HEK293 (cell line): ENCODE measurements around the gene INPP4B.

ENCODE experiments used
- CTCF ChIA-PET: fragments of 350-600 bp; formaldehyde crosslinking; extraction: SDS; loops from one replicate; lab custom pipeline; 2021; ENCODE audit warnings: antibody characterized with exemption; lab: Yijun Ruan, JAX
- POLR2A ChIA-PET: fragments of 300-600 bp; formaldehyde crosslinking; extraction: SDS; loops from one replicate; lab custom pipeline; 2020; ENCODE audit warnings: antibody characterized with exemption, inconsistent platforms; lab: Yijun Ruan, JAX
- H3K27ac ChIP-seq: fragments of 200-500 bp; sonication (Bioruptor generic); 2 replicates; pipeline ENCODE4 v1.5.1; 2014; ENCODE audit warnings: low read depth, low read length, control low read depth, inconsistent platforms; ENCODE audit errors: extremely low read depth
- H3K36me3 ChIP-seq, 2 experiments: fragments of 200-500 bp in 1 of 2; sonication (Bioruptor generic) in 1 of 2; 1 replicate in 1 of 2; 2 replicates in 1 of 2; pipeline ENCODE4 v1.5.1; 2014 to 2017; ENCODE audit warnings: inconsistent platforms in 2 of 2, low read length in 2 of 2; ENCODE audit not compliant: control insufficient read depth in 2 of 2, insufficient read depth in 1 of 2
- H3K4me1 ChIP-seq: fragments of 200-500 bp; sonication (Bioruptor generic); 2 replicates; pipeline ENCODE4 v1.5.1; 2014; ENCODE audit warnings: mild to moderate bottlenecking, low read length, inconsistent platforms; ENCODE audit not compliant: control insufficient read depth, insufficient read depth
- H3K4me3 ChIP-seq: 2 replicates; pipeline ENCODE4 v1.5.1; 2011; ENCODE audit warnings: low read depth, mild to moderate bottlenecking, control low read depth, low read length, moderate library complexity
- H3K9me3 ChIP-seq: fragments of 200-500 bp; sonication (Bioruptor generic); 2 replicates; pipeline ENCODE4 v1.5.1; 2014; ENCODE audit warnings: low read depth, low read length, inconsistent platforms; ENCODE audit not compliant: control insufficient read depth, insufficient read depth
- HOXA7 ChIP-seq: sonication (generic); formaldehyde crosslinking; IDR thresholded peaks from 2 replicates; pipeline ENCODE4 v1.8.1; 2022; ENCODE audit warnings: missing genetic modification reagents, borderline replicate concordance
- REPIN1 ChIP-seq: fragments of 450-650 bp; formaldehyde crosslinking; IDR thresholded peaks from 2 replicates; pipeline ENCODE4 v1.5.1; 2017; ENCODE audit warnings: missing biosample characterization, missing genetic modification characterization, low read depth
- YY1 ChIP-seq: fragments of 450-650 bp; formaldehyde crosslinking; IDR thresholded peaks from 2 replicates; pipeline ENCODE4 v1.5.1; 2018; ENCODE audit warnings: missing biosample characterization, missing genetic modification characterization
- ZFP3 ChIP-seq: fragments of 450-650 bp; formaldehyde crosslinking; IDR thresholded peaks from 2 replicates; pipeline ENCODE4 v1.5.1; 2016; ENCODE audit warnings: low read depth, missing biosample characterization, missing genetic modification characterization
- ZNF221 ChIP-seq: fragments of 450-650 bp; formaldehyde crosslinking; IDR thresholded peaks from 2 replicates; pipeline ENCODE4 v1.5.1; 2017; ENCODE audit warnings: missing biosample characterization, missing genetic modification characterization, borderline replicate concordance
- ZNF266 ChIP-seq: fragments of 450-650 bp; formaldehyde crosslinking; IDR thresholded peaks from 2 replicates; pipeline ENCODE4 v1.5.1; 2016; ENCODE audit warnings: missing biosample characterization, missing genetic modification characterization, low read depth
- ZNF350 ChIP-seq: fragments of 450-650 bp; formaldehyde crosslinking; IDR thresholded peaks from 2 replicates; pipeline ENCODE4 v1.5.0; 2017; ENCODE audit warnings: missing biosample characterization, mild to moderate bottlenecking, missing genetic modification characterization
- ZNF433 ChIP-seq: fragments of 450-650 bp; formaldehyde crosslinking; IDR thresholded peaks from 2 replicates; pipeline ENCODE4 v1.5.1; 2016; ENCODE audit warnings: missing biosample characterization, missing genetic modification characterization, low read depth
- ZNF621 ChIP-seq: fragments of 450-650 bp; formaldehyde crosslinking; IDR thresholded peaks from 2 replicates; pipeline ENCODE4 v1.5.1; 2017; ENCODE audit warnings: missing biosample characterization, missing genetic modification characterization
- ZSCAN30 ChIP-seq: fragments of 450-650 bp; IDR thresholded peaks from 2 replicates; pipeline ENCODE4 v1.5.1; 2018; ENCODE audit warnings: missing biosample characterization, mild to moderate bottlenecking, missing genetic modification characterization, moderate library complexity
- TF ChIP-seq, protein P1 (sequence below): fragments of 450-650 bp; formaldehyde crosslinking; IDR thresholded peaks from 2 replicates; pipeline ENCODE4 v1.5.1; 2016; ENCODE audit warnings: missing biosample characterization, missing genetic modification characterization
- TF ChIP-seq, protein P2 (sequence below): fragments of 450-650 bp; formaldehyde crosslinking; IDR thresholded peaks from 2 replicates; pipeline ENCODE4 v1.5.1; 2017; ENCODE audit warnings: missing biosample characterization, missing genetic modification characterization
- TF ChIP-seq, protein P3 (sequence below): fragments of 450-650 bp; formaldehyde crosslinking; IDR thresholded peaks from 2 replicates; pipeline ENCODE4 v1.5.1; 2017; ENCODE audit warnings: missing biosample characterization, missing genetic modification characterization
- TF ChIP-seq, protein P4 (sequence below): fragments of 450-650 bp; formaldehyde crosslinking; IDR thresholded peaks from 2 replicates; pipeline ENCODE4 v1.5.1; 2016; ENCODE audit warnings: missing biosample characterization, missing genetic modification characterization
- TF ChIP-seq, protein P5 (sequence below): fragments of 450-650 bp; formaldehyde crosslinking; IDR thresholded peaks from 2 replicates; pipeline ENCODE4 v1.5.1; 2016; ENCODE audit warnings: missing biosample characterization, missing genetic modification characterization, borderline replicate concordance

INPP4B gene

DNA sequence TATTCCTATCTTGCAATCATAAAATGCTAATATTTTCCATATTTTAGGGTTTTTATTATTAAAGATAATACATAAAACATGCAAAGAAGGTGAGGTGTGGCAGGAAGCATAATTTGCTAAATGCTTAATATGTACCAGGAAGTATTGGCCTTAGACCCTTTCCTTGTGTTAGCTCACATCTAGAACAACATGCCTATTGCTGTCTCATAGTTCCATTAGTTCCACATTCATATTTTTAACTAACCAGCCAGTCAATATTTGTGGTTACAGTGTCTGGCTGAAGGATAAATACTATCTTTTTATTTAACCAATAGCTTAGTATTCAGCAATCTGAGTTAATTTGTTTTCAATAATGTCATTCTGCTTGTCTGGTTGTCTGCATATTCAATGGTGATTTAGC is 432.6 kb downstream of the INPP4B start (continued):
- TF ChIP-seq, protein P1, sequence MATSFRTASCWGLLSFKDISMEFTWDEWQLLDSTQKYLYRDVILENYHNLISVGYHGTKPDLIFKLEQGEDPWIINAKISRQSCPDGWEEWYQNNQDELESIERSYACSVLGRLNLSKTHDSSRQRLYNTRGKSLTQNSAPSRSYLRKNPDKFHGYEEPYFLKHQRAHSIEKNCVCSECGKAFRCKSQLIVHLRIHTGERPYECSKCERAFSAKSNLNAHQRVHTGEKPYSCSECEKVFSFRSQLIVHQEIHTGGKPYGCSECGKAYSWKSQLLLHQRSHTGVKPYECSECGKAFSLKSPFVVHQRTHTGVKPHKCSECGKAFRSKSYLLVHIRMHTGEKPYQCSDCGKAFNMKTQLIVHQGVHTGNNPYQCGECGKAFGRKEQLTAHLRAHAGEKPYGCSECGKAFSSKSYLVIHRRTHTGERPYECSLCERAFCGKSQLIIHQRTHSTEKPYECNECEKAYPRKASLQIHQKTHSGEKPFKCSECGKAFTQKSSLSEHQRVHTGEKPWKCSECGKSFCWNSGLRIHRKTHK (tag by site-specific recombination), result no peak
- TF ChIP-seq ZNF433, result no peak
- no peak for TF ChIP-seq ZNF350 (tag by site-specific recombination)
- TF ChIP-seq ZNF221 (tag by site-specific recombination), result no peak
- no peak for TF ChIP-seq ZFP3
- TF ChIP-seq, protein P2, sequence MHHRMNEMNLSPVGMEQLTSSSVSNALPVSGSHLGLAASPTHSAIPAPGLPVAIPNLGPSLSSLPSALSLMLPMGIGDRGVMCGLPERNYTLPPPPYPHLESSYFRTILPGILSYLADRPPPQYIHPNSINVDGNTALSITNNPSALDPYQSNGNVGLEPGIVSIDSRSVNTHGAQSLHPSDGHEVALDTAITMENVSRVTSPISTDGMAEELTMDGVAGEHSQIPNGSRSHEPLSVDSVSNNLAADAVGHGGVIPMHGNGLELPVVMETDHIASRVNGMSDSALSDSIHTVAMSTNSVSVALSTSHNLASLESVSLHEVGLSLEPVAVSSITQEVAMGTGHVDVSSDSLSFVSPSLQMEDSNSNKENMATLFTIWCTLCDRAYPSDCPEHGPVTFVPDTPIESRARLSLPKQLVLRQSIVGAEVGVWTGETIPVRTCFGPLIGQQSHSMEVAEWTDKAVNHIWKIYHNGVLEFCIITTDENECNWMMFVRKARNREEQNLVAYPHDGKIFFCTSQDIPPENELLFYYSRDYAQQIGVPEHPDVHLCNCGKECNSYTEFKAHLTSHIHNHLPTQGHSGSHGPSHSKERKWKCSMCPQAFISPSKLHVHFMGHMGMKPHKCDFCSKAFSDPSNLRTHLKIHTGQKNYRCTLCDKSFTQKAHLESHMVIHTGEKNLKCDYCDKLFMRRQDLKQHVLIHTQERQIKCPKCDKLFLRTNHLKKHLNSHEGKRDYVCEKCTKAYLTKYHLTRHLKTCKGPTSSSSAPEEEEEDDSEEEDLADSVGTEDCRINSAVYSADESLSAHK (tag by site-specific recombination), result no peak
- TF ChIP-seq, all 188 proteins: peak for 0

DNA sequence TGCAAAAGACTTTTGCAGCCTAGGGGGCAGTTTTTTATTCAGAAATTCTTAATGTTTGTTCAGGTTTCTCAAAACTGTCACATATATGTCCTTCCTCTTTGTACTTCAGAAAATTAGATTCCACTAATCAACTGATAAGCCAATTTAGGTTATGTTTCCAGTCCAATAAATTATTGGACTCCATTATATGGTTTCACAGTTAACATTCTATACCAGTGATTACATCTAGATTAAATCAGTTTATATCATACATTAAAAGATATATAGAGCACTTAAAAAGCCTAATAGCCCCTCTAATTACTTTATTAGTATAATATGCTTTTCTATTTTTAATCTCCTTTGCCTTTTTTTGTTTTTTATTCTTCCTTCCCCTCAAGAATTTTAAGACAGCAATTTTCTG is 434.1 kb downstream of the INPP4B start:
- Histone ChIP-seq H3K27ac (no peak overlapping the region), H3K36me3 (no peaks in the 10 kb centered on the region)
- CTCF ChIA-PET, result no interaction called here
- TF ChIP-seq, protein P3, sequence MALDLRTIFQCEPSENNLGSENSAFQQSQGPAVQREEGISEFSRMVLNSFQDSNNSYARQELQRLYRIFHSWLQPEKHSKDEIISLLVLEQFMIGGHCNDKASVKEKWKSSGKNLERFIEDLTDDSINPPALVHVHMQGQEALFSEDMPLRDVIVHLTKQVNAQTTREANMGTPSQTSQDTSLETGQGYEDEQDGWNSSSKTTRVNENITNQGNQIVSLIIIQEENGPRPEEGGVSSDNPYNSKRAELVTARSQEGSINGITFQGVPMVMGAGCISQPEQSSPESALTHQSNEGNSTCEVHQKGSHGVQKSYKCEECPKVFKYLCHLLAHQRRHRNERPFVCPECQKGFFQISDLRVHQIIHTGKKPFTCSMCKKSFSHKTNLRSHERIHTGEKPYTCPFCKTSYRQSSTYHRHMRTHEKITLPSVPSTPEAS (tag by site-specific recombination), result no peak
- no peak for TF ChIP-seq YY1 (tag by site-specific recombination)
- TF ChIP-seq ZSCAN30 (tag by site-specific recombination), result no peak
- TF ChIP-seq, protein P4, sequence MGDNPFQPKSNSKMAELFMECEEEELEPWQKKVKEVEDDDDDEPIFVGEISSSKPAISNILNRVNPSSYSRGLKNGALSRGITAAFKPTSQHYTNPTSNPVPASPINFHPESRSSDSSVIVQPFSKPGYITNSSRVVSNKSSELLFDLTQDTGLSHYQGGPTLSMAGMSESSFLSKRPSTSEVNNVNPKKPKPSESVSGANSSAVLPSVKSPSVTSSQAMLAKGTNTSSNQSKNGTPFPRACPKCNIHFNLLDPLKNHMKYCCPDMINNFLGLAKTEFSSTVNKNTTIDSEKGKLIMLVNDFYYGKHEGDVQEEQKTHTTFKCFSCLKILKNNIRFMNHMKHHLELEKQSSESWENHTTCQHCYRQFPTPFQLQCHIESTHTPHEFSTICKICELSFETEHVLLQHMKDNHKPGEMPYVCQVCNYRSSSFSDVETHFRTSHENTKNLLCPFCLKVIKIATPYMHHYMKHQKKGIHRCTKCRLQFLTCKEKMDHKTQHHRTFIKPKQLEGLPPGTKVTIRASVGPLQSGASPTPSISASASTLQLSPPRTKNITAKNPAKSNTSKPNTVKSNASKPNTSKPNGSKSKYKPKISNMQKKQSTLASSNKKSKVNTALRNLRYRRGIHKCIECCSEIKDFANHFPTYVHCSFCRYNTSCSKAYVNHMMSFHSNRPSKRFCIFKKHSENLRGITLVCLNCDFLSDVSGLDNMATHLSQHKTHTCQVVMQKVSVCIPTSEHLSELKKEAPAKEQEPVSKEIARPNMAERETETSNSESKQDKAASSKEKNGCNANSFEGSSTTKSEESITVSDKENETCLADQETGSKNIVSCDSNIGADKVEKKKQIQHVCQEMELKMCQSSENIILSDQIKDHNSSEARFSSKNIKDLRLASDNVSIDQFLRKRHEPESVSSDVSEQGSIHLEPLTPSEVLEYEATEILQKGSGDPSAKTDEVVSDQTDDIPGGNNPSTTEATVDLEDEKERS (tag by site-specific recombination), result no peak
- no peak for TF ChIP-seq HOXA7
- no peak for TF ChIP-seq ZNF266 (tag by site-specific recombination)
- TF ChIP-seq, protein P5, sequence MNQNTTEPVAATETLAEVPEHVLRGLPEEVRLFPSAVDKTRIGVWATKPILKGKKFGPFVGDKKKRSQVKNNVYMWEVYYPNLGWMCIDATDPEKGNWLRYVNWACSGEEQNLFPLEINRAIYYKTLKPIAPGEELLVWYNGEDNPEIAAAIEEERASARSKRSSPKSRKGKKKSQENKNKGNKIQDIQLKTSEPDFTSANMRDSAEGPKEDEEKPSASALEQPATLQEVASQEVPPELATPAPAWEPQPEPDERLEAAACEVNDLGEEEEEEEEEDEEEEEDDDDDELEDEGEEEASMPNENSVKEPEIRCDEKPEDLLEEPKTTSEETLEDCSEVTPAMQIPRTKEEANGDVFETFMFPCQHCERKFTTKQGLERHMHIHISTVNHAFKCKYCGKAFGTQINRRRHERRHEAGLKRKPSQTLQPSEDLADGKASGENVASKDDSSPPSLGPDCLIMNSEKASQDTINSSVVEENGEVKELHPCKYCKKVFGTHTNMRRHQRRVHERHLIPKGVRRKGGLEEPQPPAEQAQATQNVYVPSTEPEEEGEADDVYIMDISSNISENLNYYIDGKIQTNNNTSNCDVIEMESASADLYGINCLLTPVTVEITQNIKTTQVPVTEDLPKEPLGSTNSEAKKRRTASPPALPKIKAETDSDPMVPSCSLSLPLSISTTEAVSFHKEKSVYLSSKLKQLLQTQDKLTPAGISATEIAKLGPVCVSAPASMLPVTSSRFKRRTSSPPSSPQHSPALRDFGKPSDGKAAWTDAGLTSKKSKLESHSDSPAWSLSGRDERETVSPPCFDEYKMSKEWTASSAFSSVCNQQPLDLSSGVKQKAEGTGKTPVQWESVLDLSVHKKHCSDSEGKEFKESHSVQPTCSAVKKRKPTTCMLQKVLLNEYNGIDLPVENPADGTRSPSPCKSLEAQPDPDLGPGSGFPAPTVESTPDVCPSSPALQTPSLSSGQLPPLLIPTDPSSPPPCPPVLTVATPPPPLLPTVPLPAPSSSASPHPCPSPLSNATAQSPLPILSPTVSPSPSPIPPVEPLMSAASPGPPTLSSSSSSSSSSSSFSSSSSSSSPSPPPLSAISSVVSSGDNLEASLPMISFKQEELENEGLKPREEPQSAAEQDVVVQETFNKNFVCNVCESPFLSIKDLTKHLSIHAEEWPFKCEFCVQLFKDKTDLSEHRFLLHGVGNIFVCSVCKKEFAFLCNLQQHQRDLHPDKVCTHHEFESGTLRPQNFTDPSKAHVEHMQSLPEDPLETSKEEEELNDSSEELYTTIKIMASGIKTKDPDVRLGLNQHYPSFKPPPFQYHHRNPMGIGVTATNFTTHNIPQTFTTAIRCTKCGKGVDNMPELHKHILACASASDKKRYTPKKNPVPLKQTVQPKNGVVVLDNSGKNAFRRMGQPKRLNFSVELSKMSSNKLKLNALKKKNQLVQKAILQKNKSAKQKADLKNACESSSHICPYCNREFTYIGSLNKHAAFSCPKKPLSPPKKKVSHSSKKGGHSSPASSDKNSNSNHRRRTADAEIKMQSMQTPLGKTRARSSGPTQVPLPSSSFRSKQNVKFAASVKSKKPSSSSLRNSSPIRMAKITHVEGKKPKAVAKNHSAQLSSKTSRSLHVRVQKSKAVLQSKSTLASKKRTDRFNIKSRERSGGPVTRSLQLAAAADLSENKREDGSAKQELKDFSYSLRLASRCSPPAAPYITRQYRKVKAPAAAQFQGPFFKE (tag by site-specific recombination), result no peak
- TF ChIP-seq ZNF621 (tag by site-specific recombination), result no peak
- TF ChIP-seq REPIN1, result no peak
- TF ChIP-seq, all 188 proteins: peak for 0
- H3K4me1 ChIP-seq, result no peaks in the 10 kb centered on the region; the same call in 1 of the 2 replicates
- POLR2A ChIA-PET, result no interaction called here
- no peak overlapping the region for H3K4me3 ChIP-seq
- no peaks in the 10 kb centered on the region for H3K9me3 ChIP-seq
